ENCODE results near the gene KCNJ10.

DNA sequence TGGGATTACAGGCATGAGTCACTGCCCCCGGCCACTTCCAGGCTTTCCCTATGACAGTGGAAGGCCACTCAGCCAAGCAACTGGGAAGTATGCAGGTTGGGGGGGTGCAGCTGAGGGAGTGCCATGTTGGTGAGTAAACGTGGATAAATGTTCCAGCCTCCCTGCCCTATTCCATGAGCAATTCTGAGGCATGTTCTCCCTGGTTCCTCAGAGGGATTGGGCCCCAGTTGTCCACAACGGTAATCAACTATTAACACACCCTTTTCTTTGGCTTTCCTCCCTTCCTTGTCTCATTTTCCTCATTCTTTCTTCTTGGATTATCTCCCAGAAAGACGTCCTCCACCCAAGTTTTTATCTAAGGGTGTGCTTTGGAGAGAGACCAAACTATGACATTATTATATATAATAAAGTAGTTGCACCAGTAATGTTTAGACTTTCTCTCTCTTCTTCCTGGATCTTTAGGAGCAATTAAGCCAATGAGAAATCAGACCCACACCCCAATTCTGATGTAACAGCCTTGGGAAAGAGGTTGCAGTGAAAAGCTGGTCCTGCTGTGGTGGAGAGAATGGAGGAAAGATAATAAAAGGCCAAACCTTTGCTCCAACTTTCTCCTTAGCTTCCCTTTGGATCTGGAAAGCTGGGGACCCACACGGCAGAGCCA is 109.1 kb downstream of the KCNJ10 start:
- TF ChIP-seq, protein P1, sequence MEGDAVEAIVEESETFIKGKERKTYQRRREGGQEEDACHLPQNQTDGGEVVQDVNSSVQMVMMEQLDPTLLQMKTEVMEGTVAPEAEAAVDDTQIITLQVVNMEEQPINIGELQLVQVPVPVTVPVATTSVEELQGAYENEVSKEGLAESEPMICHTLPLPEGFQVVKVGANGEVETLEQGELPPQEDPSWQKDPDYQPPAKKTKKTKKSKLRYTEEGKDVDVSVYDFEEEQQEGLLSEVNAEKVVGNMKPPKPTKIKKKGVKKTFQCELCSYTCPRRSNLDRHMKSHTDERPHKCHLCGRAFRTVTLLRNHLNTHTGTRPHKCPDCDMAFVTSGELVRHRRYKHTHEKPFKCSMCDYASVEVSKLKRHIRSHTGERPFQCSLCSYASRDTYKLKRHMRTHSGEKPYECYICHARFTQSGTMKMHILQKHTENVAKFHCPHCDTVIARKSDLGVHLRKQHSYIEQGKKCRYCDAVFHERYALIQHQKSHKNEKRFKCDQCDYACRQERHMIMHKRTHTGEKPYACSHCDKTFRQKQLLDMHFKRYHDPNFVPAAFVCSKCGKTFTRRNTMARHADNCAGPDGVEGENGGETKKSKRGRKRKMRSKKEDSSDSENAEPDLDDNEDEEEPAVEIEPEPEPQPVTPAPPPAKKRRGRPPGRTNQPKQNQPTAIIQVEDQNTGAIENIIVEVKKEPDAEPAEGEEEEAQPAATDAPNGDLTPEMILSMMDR (IDR thresholded peaks at IDR 0.05; ENCODE audit: borderline replicate concordance, extremely low read depth, low read length, poor library complexity, severe bottlenecking) = no peak
- TF ChIP-seq EZH2 (IDR thresholded peaks at IDR 0.05; ENCODE audit: borderline replicate concordance, low read depth, low read length, severe bottlenecking) = no peak
